Activated T-cell treated with anti-CD3 and anti-CD28 coated beads, Interleukin-2, amount 50 U/mL, for 4 hours (primary cell): ENCODE data around the gene DAPK2. TPM values are rescaled to one million over a fixed set of nuclear protein-coding genes. Genes with fewer than 3 reads are reported as not detected.

Experiments
- ATAC-seq, 2 donors: fragments of 200-7000 bp; cut with Tn5 transposase; one replicate each; pipeline ENCODE4 v1.10.0; 2021
- DNase-seq: peaks from one replicate; pipeline ENCODE4 v3.0.0-alpha.2; 2020
- H3K27me3 Mint-ChIP-seq: one replicate; pipeline ENCODE4 v1.8.0; 2021; ENCODE audit warnings: low read depth, mixed read lengths
- H3K36me3 Mint-ChIP-seq: one replicate; pipeline ENCODE4 v1.8.0; 2022; ENCODE audit warnings: mixed read lengths; ENCODE audit not compliant: insufficient read depth
- H3K4me1 Mint-ChIP-seq: one replicate; pipeline ENCODE4 v1.8.0; 2021; ENCODE audit warnings: low read depth, mixed read lengths
- H3K4me3 Mint-ChIP-seq: one replicate; pipeline ENCODE4 v1.8.0; 2021; ENCODE audit warnings: mild to moderate bottlenecking, moderate library complexity, mixed read lengths
- H3K9me3 Mint-ChIP-seq: one replicate; pipeline ENCODE4 v1.8.0; 2021; ENCODE audit warnings: mixed read lengths
- total RNA-seq, 3 donors: library from RNA; stranded (reverse); gene quantifications; one replicate each; pipeline ENCODE4 v1.2.1, GENCODE V29; 2021

Gene DAPK2
- total RNA-seq, 3 donors from 2014 or later = 0.40 to 1.1 (median 0.71) TPM

GRCh38 chr15:63896336-63897115 is 149.8 kb downstream of the DAPK2 start:
- no peak for DNase-seq
- Mint-ChIP-seq H3K27me3 (no peaks in the 10 kb centered on the region), H3K36me3 (no peaks in the 10 kb centered on the region), H3K4me1 (peaks cover 68% of the 10 kb centered on the region), H3K9me3 (no peaks in the 10 kb centered on the region), H3K4me3 (no peak overlapping the region)
- ATAC-seq = peak in 1 of 2 donors; percentile 13

- Mint-ChIP-seq H3K9me3 (no peaks in the 10 kb centered on the region), H3K36me3 (no peaks in the 10 kb centered on the region), H3K4me1 (peaks cover 75% of the 10 kb centered on the region), H3K4me3 (no peak overlapping the region), H3K27me3 (no peaks in the 10 kb centered on the region)
- ATAC-seq (no peak), DNase-seq (no peak)
Observed at GRCh38 chr15:63895787-63896218, 150.5 kb downstream of the DAPK2 start.

- no peaks in the 10 kb centered on the region for H3K27me3 Mint-ChIP-seq
- no peak for ATAC-seq
Observed at GRCh38 chr15:63895194-63895593, 151.1 kb downstream of the DAPK2 start.

GRCh38 chr15:63894662-63894949 is 151.7 kb downstream of the DAPK2 start:
- H3K36me3 Mint-ChIP-seq = no peaks in the 10 kb centered on the region

More at GRCh38 chr15:63895194-63895593, 151.1 kb downstream of the DAPK2 start:
- H3K4me3 Mint-ChIP-seq = no peak overlapping the region
- peaks cover 73% of the 10 kb centered on the region for H3K4me1 Mint-ChIP-seq
- H3K36me3 Mint-ChIP-seq = no peaks in the 10 kb centered on the region
- no peaks in the 10 kb centered on the region for H3K9me3 Mint-ChIP-seq
- DNase-seq = no peak

GRCh38 chr15:63893866-63894661 is 152.2 kb downstream of the DAPK2 start:
- Mint-ChIP-seq H3K4me3 (no peak overlapping the region), H3K9me3 (no peaks in the 10 kb centered on the region), H3K27me3 (no peaks in the 10 kb centered on the region), H3K36me3 (no peaks in the 10 kb centered on the region), H3K4me1 (peaks cover 67% of the 10 kb centered on the region)
- no peak for ATAC-seq
- DNase-seq = no peak

More at GRCh38 chr15:63894662-63894949, 151.7 kb downstream of the DAPK2 start:
- Mint-ChIP-seq H3K4me3 (no peak overlapping the region), H3K27me3 (no peaks in the 10 kb centered on the region), H3K9me3 (no peaks in the 10 kb centered on the region), H3K4me1 (peaks cover 72% of the 10 kb centered on the region)
- DNase-seq = no peak
- ATAC-seq = no peak

GRCh38 chr15:63892794-63893441 is 153.4 kb downstream of the DAPK2 start:
- Mint-ChIP-seq H3K4me1 (peaks cover 69% of the 10 kb centered on the region), H3K4me3 (no peak overlapping the region), H3K27me3 (no peaks in the 10 kb centered on the region), H3K36me3 (no peaks in the 10 kb centered on the region), H3K9me3 (no peaks in the 10 kb centered on the region)
- DNase-seq (peak; percentile 60), ATAC-seq (peak; percentile 93)

GRCh38 chr15:63891768-63892133 is 154.5 kb downstream of the DAPK2 start:
- H3K4me3 Mint-ChIP-seq = no peak overlapping the region

GRCh38 chr15:63891079-63891767 is 155.1 kb downstream of the DAPK2 start:
- H3K4me3 Mint-ChIP-seq = no peak overlapping the region
- no peaks in the 10 kb centered on the region for H3K36me3 Mint-ChIP-seq
- no peaks in the 10 kb centered on the region for H3K27me3 Mint-ChIP-seq
- H3K4me1 Mint-ChIP-seq = peaks cover 55% of the 10 kb centered on the region
- no peaks in the 10 kb centered on the region for H3K9me3 Mint-ChIP-seq
- ATAC-seq = peak in 1 of 2 donors; percentile 39
- DNase-seq = peak; percentile 75

More at GRCh38 chr15:63891768-63892133, 154.5 kb downstream of the DAPK2 start:
- H3K27me3 Mint-ChIP-seq = no peaks in the 10 kb centered on the region
- H3K9me3 Mint-ChIP-seq = no peaks in the 10 kb centered on the region
- no peak for ATAC-seq
- no peaks in the 10 kb centered on the region for H3K36me3 Mint-ChIP-seq
- DNase-seq = no peak
- H3K4me1 Mint-ChIP-seq = peaks cover 60% of the 10 kb centered on the region

- no peak overlapping the region for H3K4me3 Mint-ChIP-seq
- H3K36me3 Mint-ChIP-seq = no peaks in the 10 kb centered on the region
- H3K27me3 Mint-ChIP-seq = no peaks in the 10 kb centered on the region
- ATAC-seq (no peak), DNase-seq (no peak)
- peaks cover 48% of the 10 kb centered on the region for H3K4me1 Mint-ChIP-seq
- H3K9me3 Mint-ChIP-seq = no peaks in the 10 kb centered on the region
Observed at GRCh38 chr15:63890617-63891016, 155.7 kb downstream of the DAPK2 start.

GRCh38 chr15:63889831-63890230 is 156.5 kb downstream of the DAPK2 start:
- ATAC-seq (no peak), DNase-seq (no peak)
- no peaks in the 10 kb centered on the region for H3K27me3 Mint-ChIP-seq
- peaks cover 41% of the 10 kb centered on the region for H3K4me1 Mint-ChIP-seq
- H3K4me3 Mint-ChIP-seq = no peak overlapping the region
- H3K9me3 Mint-ChIP-seq = no peaks in the 10 kb centered on the region
- H3K36me3 Mint-ChIP-seq = no peaks in the 10 kb centered on the region

GRCh38 chr15:63888823-63889222 is 157.5 kb downstream of the DAPK2 start:
- H3K4me3 Mint-ChIP-seq = no peak overlapping the region
- H3K36me3 Mint-ChIP-seq = no peaks in the 10 kb centered on the region
- ATAC-seq = no peak
- no peaks in the 10 kb centered on the region for H3K27me3 Mint-ChIP-seq
- no peak for DNase-seq
- no peaks in the 10 kb centered on the region for H3K9me3 Mint-ChIP-seq
- H3K4me1 Mint-ChIP-seq = peaks cover 36% of the 10 kb centered on the region

- H3K4me3 Mint-ChIP-seq = no peak overlapping the region
- no peaks in the 10 kb centered on the region for H3K36me3 Mint-ChIP-seq
- ATAC-seq = no peak
- H3K9me3 Mint-ChIP-seq = no peaks in the 10 kb centered on the region
- H3K4me1 Mint-ChIP-seq = peaks cover 29% of the 10 kb centered on the region
- H3K27me3 Mint-ChIP-seq = no peaks in the 10 kb centered on the region
- DNase-seq = no peak
Observed at GRCh38 chr15:63888146-63888545, 158.1 kb downstream of the DAPK2 start.

- Mint-ChIP-seq H3K4me1 (peaks cover 24% of the 10 kb centered on the region), H3K27me3 (no peaks in the 10 kb centered on the region), H3K4me3 (no peak overlapping the region), H3K36me3 (no peaks in the 10 kb centered on the region), H3K9me3 (no peaks in the 10 kb centered on the region)
- ATAC-seq = no peak
- no peak for DNase-seq
Observed at GRCh38 chr15:63887630-63888029, 158.7 kb downstream of the DAPK2 start.

- no peak overlapping the region for H3K4me3 Mint-ChIP-seq
- no peaks in the 10 kb centered on the region for H3K27me3 Mint-ChIP-seq
- no peaks in the 10 kb centered on the region for H3K9me3 Mint-ChIP-seq
- ATAC-seq (no peak), DNase-seq (no peak)
- no peaks in the 10 kb centered on the region for H3K36me3 Mint-ChIP-seq
- peaks cover 6% of the 10 kb centered on the region for H3K4me1 Mint-ChIP-seq
Observed at GRCh38 chr15:63884953-63885352, 161.3 kb downstream of the DAPK2 start.
